Measurements from ENCODE around the gene ARPP21. TPM values are rescaled to one million over a fixed set of nuclear protein-coding genes. Genes with fewer than 3 reads are reported as not detected.

The ARPP21 gene
- polyA plus RNA-seq, 3 donors, result not detected

DNA sequence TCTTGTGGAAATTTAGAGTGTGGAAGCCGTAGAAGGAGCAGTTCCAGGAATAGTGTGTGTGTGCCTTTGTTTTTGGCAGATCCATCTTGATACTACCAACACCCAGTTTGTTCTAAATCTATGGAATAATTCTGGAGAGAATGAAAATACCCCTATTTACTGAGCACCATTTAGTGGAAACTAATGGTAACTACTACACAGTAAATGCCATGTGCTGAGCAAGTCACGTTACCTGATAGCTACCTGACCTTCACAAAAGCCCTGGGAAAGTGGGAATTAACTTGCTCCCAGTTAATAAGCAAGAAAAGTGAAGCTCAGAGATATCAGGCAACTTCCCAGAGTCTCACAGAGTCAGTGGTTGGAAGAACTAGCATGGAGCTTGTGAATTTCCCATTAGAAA, 137.7 kb downstream of the ARPP21 start:
- no peak overlapping the region for H3K27ac ChIP-seq (ENCODE audit: low read depth in 1 of 2, low read length in 2 of 2)
- H3K27ac Mint-ChIP-seq, result no peak overlapping the region
- H3K4me3 Mint-ChIP-seq, result no peak overlapping the region
- WGBS (ENCODE audit: insufficient coverage), result no CpG with 5 or more reads among the region's 2 CpGs
- H3K9me3 Mint-ChIP-seq, result peaks cover 0 to 2% (median 0%) of the 10 kb centered on the region in 7 donors
- TF ChIP-seq CTCF (IDR thresholded peaks at IDR 0.05), result no peak
- no peaks in the 10 kb centered on the region for H3K27me3 ChIP-seq (ENCODE audit: control insufficient read depth in 2 of 2, insufficient read depth in 2 of 2, low read length in 2 of 2)
- intact Hi-C loops (cut with micrococcal nuclease), result no loop called here
- no peaks in the 10 kb centered on the region for H4K20me1 ChIP-seq (ENCODE audit: insufficient read depth, low read length)
- no peak for DNase-seq
- H3K27me3 Mint-ChIP-seq (ENCODE audit: low read depth in 3 of 3), result peaks cover 0 to 2% (median 0%) of the 10 kb centered on the region in 3 donors
- H3K4me2 ChIP-seq (replicated peaks; ENCODE audit: extremely low read depth, low read length, poor library complexity, severe bottlenecking), result no peak overlapping the region
- H3K4me1 Mint-ChIP-seq, result no peaks in the 10 kb centered on the region
- H3K9me3 ChIP-seq (replicated peaks in 1 of 2; ENCODE audit: control insufficient read depth in 1 of 2, insufficient read depth in 1 of 2, low read length in 2 of 2), result no peaks in the 10 kb centered on the region
- no peaks in the 10 kb centered on the region for H3K36me3 ChIP-seq (replicated peaks in 1 of 2; ENCODE audit: control insufficient read depth in 1 of 2, insufficient read depth in 2 of 2, low read length in 2 of 2)
- H3K4me1 ChIP-seq (ENCODE audit: control insufficient read depth in 1 of 2, insufficient read depth in 2 of 2, low read length in 2 of 2), result no peaks in the 10 kb centered on the region
- no peak overlapping the region for H2AFZ ChIP-seq (ENCODE audit: insufficient read depth, low read depth, low read length, poor library complexity, severe bottlenecking)
- H3K9ac ChIP-seq (ENCODE audit: insufficient read depth, low read length, poor library complexity, severe bottlenecking), result no peak overlapping the region
- no peaks in the 10 kb centered on the region for H3K79me2 ChIP-seq (ENCODE audit: insufficient read depth, low read length)
- no peaks in the 10 kb centered on the region for H3K36me3 Mint-ChIP-seq
- no peak overlapping the region for H3K4me3 ChIP-seq (replicated peaks in 1 of 3; ENCODE audit: low read depth in 2 of 3, low read length in 3 of 3)

DNA sequence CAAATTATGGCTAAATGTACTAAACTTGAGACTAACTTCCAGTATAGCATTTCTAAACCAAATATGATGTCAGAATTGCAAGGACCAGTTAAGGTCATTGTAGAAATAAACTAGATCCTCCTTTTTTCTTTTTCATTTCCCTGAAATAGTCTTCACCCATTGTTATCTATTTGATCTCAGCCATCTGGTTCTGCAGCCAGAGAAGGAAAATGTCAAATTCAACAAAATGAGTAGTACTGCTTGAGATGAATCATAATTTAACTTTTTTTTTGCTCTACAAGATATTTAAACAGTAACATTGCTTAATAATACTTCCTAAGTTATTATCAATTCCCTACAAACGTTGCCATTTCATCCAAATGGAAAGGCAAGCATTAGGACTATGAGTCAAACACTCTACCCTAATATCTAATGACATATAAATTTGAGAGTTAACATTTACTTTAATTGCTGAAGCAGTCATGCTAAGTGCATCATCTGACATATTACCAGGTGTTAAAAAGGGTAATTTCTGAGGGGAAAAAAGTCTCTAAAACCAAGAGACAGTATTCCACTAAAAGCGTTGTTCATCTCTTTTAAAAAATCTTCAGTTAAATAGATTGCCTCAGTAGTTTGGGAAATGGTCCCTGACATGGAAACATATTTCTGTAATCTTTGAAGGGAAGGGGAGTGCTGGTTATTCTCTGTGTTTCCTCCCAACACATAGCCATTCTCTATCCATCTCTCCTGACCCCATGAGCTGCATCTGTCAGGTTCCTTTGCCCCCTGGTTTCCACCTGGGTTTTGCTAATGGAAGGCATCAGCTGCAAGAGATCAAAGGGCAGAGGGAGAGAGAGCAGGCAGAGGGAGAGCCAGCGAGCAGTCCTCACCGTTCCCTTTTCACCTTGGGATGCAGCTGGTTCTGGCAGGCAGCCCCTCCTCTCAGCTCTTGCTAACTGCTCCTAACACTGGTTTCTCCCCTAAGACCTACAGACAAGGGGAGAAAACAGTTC, 138.5 kb downstream of the ARPP21 start:
- TF ChIP-seq CTCF (IDR thresholded peaks at IDR 0.05), result no peak
- Histone ChIP-seq H3K27ac (ENCODE audit: low read depth in 1 of 2, low read length in 2 of 2) (no peak overlapping the region), H3K4me2 (replicated peaks; ENCODE audit: extremely low read depth, low read length, poor library complexity, severe bottlenecking) (no peak overlapping the region), H3K4me3 (replicated peaks in 1 of 3; ENCODE audit: low read depth in 2 of 3, low read length in 3 of 3) (no peak overlapping the region), H2AFZ (ENCODE audit: insufficient read depth, low read depth, low read length, poor library complexity, severe bottlenecking) (no peak overlapping the region), H3K9me3 (replicated peaks in 1 of 2; ENCODE audit: control insufficient read depth in 1 of 2, insufficient read depth in 1 of 2, low read length in 2 of 2) (no peaks in the 10 kb centered on the region), H3K36me3 (replicated peaks in 1 of 2; ENCODE audit: control insufficient read depth in 1 of 2, insufficient read depth in 2 of 2, low read length in 2 of 2) (no peaks in the 10 kb centered on the region), H3K79me2 (ENCODE audit: insufficient read depth, low read length) (no peaks in the 10 kb centered on the region), H3K27me3 (ENCODE audit: control insufficient read depth in 2 of 2, insufficient read depth in 2 of 2, low read length in 2 of 2) (no peaks in the 10 kb centered on the region), H4K20me1 (ENCODE audit: insufficient read depth, low read length) (no peaks in the 10 kb centered on the region), H3K4me1 (ENCODE audit: control insufficient read depth in 1 of 2, insufficient read depth in 2 of 2, low read length in 2 of 2) (no peaks in the 10 kb centered on the region), H3K9ac (ENCODE audit: insufficient read depth, low read length, poor library complexity, severe bottlenecking) (no peak overlapping the region)
- intact Hi-C loops (cut with micrococcal nuclease), result no loop called here
- no peaks in the 10 kb centered on the region for H3K4me1 Mint-ChIP-seq
- H3K4me3 Mint-ChIP-seq, result no peak overlapping the region
- no peak for DNase-seq
- WGBS (ENCODE audit: insufficient coverage), result 71% methylated on average over 2 of the region's 4 CpGs
- peaks cover 0 to 2% (median 0%) of the 10 kb centered on the region in 7 donors for H3K9me3 Mint-ChIP-seq
- no peak overlapping the region for H3K27ac Mint-ChIP-seq
- no peaks in the 10 kb centered on the region for H3K36me3 Mint-ChIP-seq
- H3K27me3 Mint-ChIP-seq (ENCODE audit: low read depth in 3 of 3), result peaks cover 0 to 2% (median 0%) of the 10 kb centered on the region in 3 donors
